H1 (cell line): ENCODE results near the gene COPZ1. TPM values are rescaled to one million over a fixed set of nuclear protein-coding genes. Genes with fewer than 3 reads are reported as not detected.

Experiments
- ATF2 ChIP-seq: IDR thresholded peaks from 2 replicates; pipeline ENCODE4 v1.6.1; 2012; ENCODE audit warnings: low read length, inconsistent platforms
- CHD7 ChIP-seq: fragments of 300-600 bp; sonication (generic); IDR thresholded peaks from 2 replicates; pipeline ENCODE4 v1.7.1; 2012; ENCODE audit warnings: low read length, moderate library complexity, mild to moderate bottlenecking, inconsistent platforms; ENCODE audit not compliant: insufficient replicate concordance
- EGR1 ChIP-seq: IDR thresholded peaks from 2 replicates; pipeline ENCODE4 v1.6.1; 2011; ENCODE audit warnings: low read depth, low read length, borderline replicate concordance
- GTF2F1 ChIP-seq: IDR thresholded peaks from 2 replicates; pipeline ENCODE4 v1.6.1; 2012; ENCODE audit warnings: low read depth, low read length, improper control_type of control experiment, borderline replicate concordance
- RNF2 ChIP-seq: fragments of 200-900, 300-1000 bp; sonication (generic); IDR thresholded peaks from 2 replicates; pipeline ENCODE4 v1.7.1; 2016; ENCODE audit warnings: borderline replicate concordance, low read depth, mild to moderate bottlenecking, antibody characterized with exemption, low read length; ENCODE audit not compliant: poor library complexity, severe bottlenecking; ENCODE audit errors: missing control alignments
- TEAD4 ChIP-seq: IDR thresholded peaks from 2 replicates; pipeline ENCODE4 v1.6.1; 2012; ENCODE audit warnings: low read depth, low read length, inconsistent platforms, mixed read lengths
- polyA plus RNA-seq, 7 experiments: library from polyadenylated mRNA; depleted of rRNA in 3 of 7; stranded (reverse) in 5 of 7; unstranded in 2 of 7; fragments of >200 nt in 5 of 7; fragments of 200-250 nt in 2 of 7; gene quantifications; 1 replicate in 5 of 7; 2 replicates in 1 of 7; 4 replicates in 1 of 7; pipeline versions ENCODE4 v1.2.1 to v1.2.3, GENCODE V29; 2011 to 2013; ENCODE audit warnings: missing spikeins in 2 of 7, mixed read lengths in 2 of 7
- total RNA-seq: library from RNA; stranded (reverse); fragmentation: NEBNext Ultra II Directional; extraction: Animal tissue kit (Norgen Biotek cat#: 25700); gene quantifications from 2 replicates; pipeline ENCODE4 v1.2.1, GENCODE V29; 2021

Gene COPZ1
- total and polyA plus RNA-seq, 2 of the 8 experiments (the other 6 are each of a cell fraction or from before 2014, with no cell fraction given) = 103 to 133 TPM

GRCh38 chr12:54280468-54281260, 44.3 kb upstream of the COPZ1 start, which contains the start of gene HNRNPA1 (continued):
- TF ChIP-seq ATF2 (peak; percentile 89), CHD7 (no peak), GTF2F1 (peak; percentile 98), EGR1 (no peak), TEAD4 (no peak), RNF2 (no peak)
- TF ChIP-seq, all 59 proteins: peak for 23
